GM12878 (cell line): ENCODE results near the gene TPD52L3. TPM values are rescaled to one million over a fixed set of nuclear protein-coding genes. Genes with fewer than 3 reads are reported as not detected.

ENCODE experiments used
- ATAC-seq: fragments of 200-7000 bp; cut with Tn5 transposase; 3 replicates; pipeline ENCODE4 v1.9.1; 2020; ENCODE audit warnings: mild to moderate bottlenecking, moderate library complexity
- BruUV-seq: library from RNA; stranded (reverse); fragments of 400-500 nt; replicated peaks from 2 replicates; lab custom pipeline; 2021; lab: Mats Ljungman, UMichigan
- CTCF ChIA-PET: fragments of 300-600 bp; sonication (Branson Sonifier 250); formaldehyde crosslinking; extraction: SDS; loops from one replicate; lab custom pipeline; 2021; ENCODE audit warnings: inconsistent platforms; lab: Yijun Ruan, JAX
- POLR2A ChIA-PET: fragments of 350-600 bp; formaldehyde crosslinking; extraction: SDS; loops from one replicate; lab custom pipeline; 2021; ENCODE audit warnings: inconsistent platforms; lab: Charles Lee
- RAD21 ChIA-PET: fragments of 300-600 bp; sonication (Branson Sonifier 250); formaldehyde crosslinking; loops from one replicate; lab custom pipeline; 2023; ENCODE audit warnings: antibody characterized with exemption; ENCODE audit not compliant: unreplicated experiment; lab: Charles Lee
- SMC1A ChIA-PET: fragments of 300-600 bp; sonication (Branson Sonifier 250); formaldehyde crosslinking; loops from one replicate; lab custom pipeline; 2023; ENCODE audit not compliant: unreplicated experiment, uncharacterized antibody; lab: Charles Lee
- DNase-seq: peaks from one replicate; pipeline ENCODE4 v3.0.0-alpha.2; 2011; ENCODE audit warnings: low read depth, low spot score
- FAIRE-seq: peaks from 3 replicates; lab custom pipeline; 2011; peaks lifted over from hg19 to GRCh38; lab: Jason Lieb, UNC
- H2AFZ ChIP-seq: 2 replicates; pipeline ENCODE4 v1.6.0; 2011; ENCODE audit warnings: low read depth, low read length, control low read depth; ENCODE audit not compliant: control insufficient read depth
- H3K27ac ChIP-seq: 2 replicates; pipeline ENCODE4 v1.5.1; 2011; ENCODE audit warnings: control low read depth; ENCODE audit not compliant: control insufficient read depth, insufficient read depth
- H3K27me3 ChIP-seq, 2 experiments: replicated peaks in 1 of 2; 2 replicates each; pipeline versions ENCODE4 v1.6.0 to v1.6.1; 2011; ENCODE audit warnings: low read length in 1 of 2; ENCODE audit not compliant: control insufficient read depth in 2 of 2, insufficient read depth in 2 of 2
- H3K36me3 ChIP-seq, 2 experiments: 2 replicates each; pipeline ENCODE4 v1.5.1; 2011; ENCODE audit warnings: low read length in 1 of 2; ENCODE audit not compliant: control insufficient read depth in 2 of 2, insufficient read depth in 2 of 2
- H3K4me1 ChIP-seq: 2 replicates; pipeline ENCODE4 v1.6.1; 2011; ENCODE audit warnings: mild to moderate bottlenecking, low read length, moderate library complexity, mixed read lengths; ENCODE audit not compliant: control insufficient read depth, insufficient read depth
- H3K4me2 ChIP-seq: 2 replicates; pipeline ENCODE4 v1.6.0; 2011; ENCODE audit warnings: control low read depth; ENCODE audit not compliant: control insufficient read depth, insufficient read depth
- H3K4me3 ChIP-seq: fragments of 200-600 bp; sonication (generic); 2 replicates; pipeline ENCODE4 v1.5.1; 2016
- H3K79me2 ChIP-seq: 2 replicates; pipeline ENCODE4 v1.6.0; 2011; ENCODE audit warnings: low read length; ENCODE audit not compliant: control insufficient read depth, insufficient read depth
- H3K9ac ChIP-seq: 2 replicates; pipeline ENCODE4 v1.8.0; 2011; ENCODE audit warnings: low read length, control low read depth, mixed read lengths; ENCODE audit not compliant: control insufficient read depth, insufficient read depth
- H3K9me3 ChIP-seq: replicated peaks from 3 replicates; pipeline ENCODE4 v1.5.1; 2011; ENCODE audit warnings: mild to moderate bottlenecking, low read length; ENCODE audit not compliant: control insufficient read depth, insufficient read depth
- H4K20me1 ChIP-seq: 2 replicates; pipeline ENCODE4 v1.6.0; 2011; ENCODE audit not compliant: control insufficient read depth, insufficient read depth
- CBFB ChIP-seq: IDR thresholded peaks from 2 replicates; pipeline ENCODE4 v1.6.1; 2016; ENCODE audit warnings: antibody characterized with exemption, low read depth
- CEBPZ ChIP-seq: fragments of 150-350 bp; IDR thresholded peaks from 2 replicates; pipeline ENCODE4 v1.6.1; 2016; ENCODE audit warnings: low read depth, low read length
- HDAC2 ChIP-seq: fragments of 200-600 bp; sonication (generic); IDR thresholded peaks from 2 replicates; pipeline ENCODE4 v1.6.1; 2017
- RB1 ChIP-seq: fragments of 450-650 bp; formaldehyde crosslinking; IDR thresholded peaks from 2 replicates; pipeline ENCODE4 v1.6.1; 2017; ENCODE audit warnings: mild to moderate bottlenecking, borderline replicate concordance
- SREBF1 ChIP-seq: IDR thresholded peaks from 2 replicates; pipeline ENCODE4 v1.6.1; 2012; ENCODE audit warnings: mild to moderate bottlenecking, low read length
- TAF1 ChIP-seq: IDR thresholded peaks from 2 replicates; pipeline ENCODE4 v1.6.1; 2011; ENCODE audit warnings: mild to moderate bottlenecking, low read depth, low read length, borderline replicate concordance
- TCF3 ChIP-seq: IDR thresholded peaks from 2 replicates; pipeline ENCODE4 v1.6.1; 2012; ENCODE audit warnings: low read depth, mild to moderate bottlenecking, low read length, borderline replicate concordance; ENCODE audit not compliant: insufficient read depth
- TCF7 ChIP-seq: IDR thresholded peaks from 2 replicates; pipeline ENCODE4 v1.6.1; 2014; ENCODE audit warnings: antibody characterized with exemption, borderline replicate concordance
- ZBTB40 ChIP-seq: fragments of 450-650 bp; IDR thresholded peaks from 2 replicates; pipeline ENCODE4 v1.6.1; 2016; ENCODE audit warnings: mild to moderate bottlenecking, moderate library complexity, borderline replicate concordance
- whole genome bisulfite sequencing: methylation state at CpG from one replicate; pipeline ENCODE4 v1.1.6; 2016; ENCODE audit warnings: low lambda C conversion rate; ENCODE audit not compliant: insufficient replicate concordance, insufficient coverage; ENCODE audit errors: missing lambda C conversion rate; 5-methylcytosine and 5-hydroxymethylcytosine counted together
- in situ Hi-C: fragments of 300-500 bp; cut with MboI; formaldehyde crosslinking; loops from 9 replicates; pipeline ENCODE4 v1.14.3; 2018; ENCODE audit warnings: mixed read lengths
- intact Hi-C: fragments of 100-400 bp; cut with micrococcal nuclease; formaldehyde crosslinking; loops from one replicate; pipeline ENCODE4 v1.14.2; 2022; ENCODE audit not compliant: unreplicated experiment
- polyA plus RNA-seq, 11 experiments: library from polyadenylated mRNA; depleted of rRNA in 4 of 11; unstranded in 6 of 11; stranded (reverse) in 5 of 11; fragments of >200 nt; fragmentation: Nextera tagmentation in 4 of 11; fragmentation: Illumina TruSeq in 1 of 11; extraction: Ambion mirVana in 4 of 11; extraction: Trizol in 1 of 11; gene quantifications; 1 replicate in 1 of 11; 2 replicates in 10 of 11; pipeline versions ENCODE4 v1.2.1 to v1.2.3, GENCODE V29; 2011 to 2016; ENCODE audit warnings: inconsistent platforms in 2 of 11, missing spikeins in 2 of 11, low read depth in 1 of 11
- total RNA-seq, 4 experiments: library from RNA; depleted of rRNA in 3 of 4; stranded (reverse); fragments of >200 nt in 3 of 4; fragmentation: Illumina TruSeq in 1 of 4; extraction: Trizol in 1 of 4; gene quantifications; 2 replicates each; pipeline versions ENCODE4 v1.2.1 to v1.2.3, GENCODE V29; 2013 to 2021
- TF ChIP-seq, protein P1 (sequence below): fragments of 450-650 bp; formaldehyde crosslinking; IDR thresholded peaks from 2 replicates; pipeline ENCODE4 v1.4.0; 2022; ENCODE audit warnings: mild to moderate bottlenecking, moderate library complexity
- TF ChIP-seq, protein P2 (sequence below): fragments of 450-650 bp; IDR thresholded peaks from 2 replicates; pipeline ENCODE4 v1.6.1; 2016; ENCODE audit warnings: mild to moderate bottlenecking

The TPD52L3 gene
- total and polyA plus RNA-seq, 10 of the 15 experiments (the other 5 are each of a cell fraction or from before 2014, with no cell fraction given): not detected

DNA sequence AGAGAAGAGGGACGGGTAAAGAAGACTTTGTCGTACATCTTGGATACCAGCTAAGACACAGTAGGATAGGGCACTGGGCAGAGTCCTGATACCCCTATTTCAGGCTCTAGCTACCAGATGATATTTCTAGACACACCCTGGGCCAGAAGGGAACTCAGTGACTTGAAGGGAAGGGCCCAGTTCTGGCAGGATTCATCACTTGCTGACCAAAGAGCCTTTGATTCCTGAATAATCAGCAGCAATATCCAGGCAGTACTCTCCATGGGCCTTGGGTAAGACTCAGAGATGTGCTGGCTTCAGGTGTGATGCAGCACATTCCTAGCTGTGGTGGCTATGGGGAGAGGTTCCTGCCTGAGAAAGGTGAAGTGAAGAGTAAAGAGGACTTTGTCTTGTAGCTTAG is 40.7 kb downstream of the TPD52L3 start:
- no peaks in the 10 kb centered on the region for H4K20me1 ChIP-seq
- H3K9me3 ChIP-seq: peaks cover 14% of the 10 kb centered on the region; the same call in 2 of the 3 replicates
- ChIA-PET CTCF (interaction anchor here (1.7 kb wide), 1 partner anchor 11 kb away, joined by 6 read pairs; no protein-coding TSS in a partner anchor), POLR2A (no interaction called here), SMC1A (interaction anchor here (1.8 kb wide), 1 partner anchor 10 kb away, joined by 6 read pairs; no protein-coding TSS in a partner anchor), RAD21 (interaction anchor here (1.4 kb wide), 1 partner anchor 17 kb away, joined by 3 read pairs; no protein-coding TSS in a partner anchor)
- H3K27ac ChIP-seq: no peak overlapping the region
- H3K79me2 ChIP-seq: no peaks in the 10 kb centered on the region
- ATAC-seq (no peak), FAIRE-seq (no peak), DNase-seq (no peak)
- no peaks in the 10 kb centered on the region for H3K27me3 ChIP-seq
- H3K4me3 ChIP-seq: no peak overlapping the region
- no peaks in the 10 kb centered on the region for H3K36me3 ChIP-seq
- WGBS: 97% methylated on average over 2 of the region's 2 CpGs
- no peak overlapping the region for H2AFZ ChIP-seq
- in situ Hi-C loops (no loop called here), intact Hi-C loops (no loop called here)
- H3K4me1 ChIP-seq: no peaks in the 10 kb centered on the region
- H3K9ac ChIP-seq: no peak overlapping the region
- no peak overlapping the region for H3K4me2 ChIP-seq
- no TSS peak for BruUV-seq
- TF ChIP-seq, protein P1, sequence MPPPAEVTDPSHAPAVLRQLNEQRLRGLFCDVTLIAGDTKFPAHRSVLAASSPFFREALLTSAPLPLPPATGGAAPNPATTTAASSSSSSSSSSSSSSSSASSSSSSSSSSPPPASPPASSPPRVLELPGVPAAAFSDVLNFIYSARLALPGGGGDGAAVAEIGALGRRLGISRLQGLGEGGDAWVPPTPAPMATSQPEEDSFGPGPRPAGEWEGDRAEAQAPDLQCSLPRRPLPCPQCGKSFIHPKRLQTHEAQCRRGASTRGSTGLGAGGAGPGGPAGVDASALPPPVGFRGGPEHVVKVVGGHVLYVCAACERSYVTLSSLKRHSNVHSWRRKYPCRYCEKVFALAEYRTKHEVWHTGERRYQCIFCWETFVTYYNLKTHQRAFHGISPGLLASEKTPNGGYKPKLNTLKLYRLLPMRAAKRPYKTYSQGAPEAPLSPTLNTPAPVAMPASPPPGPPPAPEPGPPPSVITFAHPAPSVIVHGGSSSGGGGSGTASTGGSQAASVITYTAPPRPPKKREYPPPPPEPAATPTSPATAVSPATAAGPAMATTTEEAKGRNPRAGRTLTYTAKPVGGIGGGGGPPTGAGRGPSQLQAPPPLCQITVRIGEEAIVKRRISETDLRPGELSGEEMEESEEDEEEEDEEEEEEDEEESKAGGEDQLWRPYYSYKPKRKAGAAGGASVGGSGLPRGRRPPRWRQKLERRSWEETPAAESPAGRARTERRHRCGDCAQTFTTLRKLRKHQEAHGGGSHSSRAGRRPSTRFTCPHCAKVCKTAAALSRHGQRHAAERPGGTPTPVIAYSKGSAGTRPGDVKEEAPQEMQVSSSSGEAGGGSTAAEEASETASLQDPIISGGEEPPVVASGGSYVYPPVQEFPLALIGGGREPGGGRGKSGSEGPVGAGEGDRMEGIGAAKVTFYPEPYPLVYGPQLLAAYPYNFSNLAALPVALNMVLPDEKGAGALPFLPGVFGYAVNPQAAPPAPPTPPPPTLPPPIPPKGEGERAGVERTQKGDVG (CRISPR knock-in tag): no peak
- no peak for TF ChIP-seq RB1
- no peak for TF ChIP-seq ZBTB40
- TF ChIP-seq, protein P2, sequence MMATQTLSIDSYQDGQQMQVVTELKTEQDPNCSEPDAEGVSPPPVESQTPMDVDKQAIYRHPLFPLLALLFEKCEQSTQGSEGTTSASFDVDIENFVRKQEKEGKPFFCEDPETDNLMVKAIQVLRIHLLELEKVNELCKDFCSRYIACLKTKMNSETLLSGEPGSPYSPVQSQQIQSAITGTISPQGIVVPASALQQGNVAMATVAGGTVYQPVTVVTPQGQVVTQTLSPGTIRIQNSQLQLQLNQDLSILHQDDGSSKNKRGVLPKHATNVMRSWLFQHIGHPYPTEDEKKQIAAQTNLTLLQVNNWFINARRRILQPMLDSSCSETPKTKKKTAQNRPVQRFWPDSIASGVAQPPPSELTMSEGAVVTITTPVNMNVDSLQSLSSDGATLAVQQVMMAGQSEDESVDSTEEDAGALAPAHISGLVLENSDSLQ: no peak
- no peak for TF ChIP-seq TCF3
- TF ChIP-seq CBFB: no peak
- TF ChIP-seq HDAC2: no peak
- TF ChIP-seq CEBPZ: no peak
- TF ChIP-seq SREBF1: no peak
- TF ChIP-seq TAF1: no peak
- no peak for TF ChIP-seq TCF7
